ENCODE results near the gene ZNF646. TPM values are rescaled to one million over a fixed set of nuclear protein-coding genes. Genes with fewer than 3 reads are reported as not detected.
A peak's percentile ranks its signal among the peaks of the same experiment; 100 is the strongest.

The ZNF646 gene
- total and polyA plus RNA-seq, 2 of the 13 experiments (the other 11 are each of a cell fraction or from before 2014, with no cell fraction given) = 3.4 to 10.9 TPM

DNA sequence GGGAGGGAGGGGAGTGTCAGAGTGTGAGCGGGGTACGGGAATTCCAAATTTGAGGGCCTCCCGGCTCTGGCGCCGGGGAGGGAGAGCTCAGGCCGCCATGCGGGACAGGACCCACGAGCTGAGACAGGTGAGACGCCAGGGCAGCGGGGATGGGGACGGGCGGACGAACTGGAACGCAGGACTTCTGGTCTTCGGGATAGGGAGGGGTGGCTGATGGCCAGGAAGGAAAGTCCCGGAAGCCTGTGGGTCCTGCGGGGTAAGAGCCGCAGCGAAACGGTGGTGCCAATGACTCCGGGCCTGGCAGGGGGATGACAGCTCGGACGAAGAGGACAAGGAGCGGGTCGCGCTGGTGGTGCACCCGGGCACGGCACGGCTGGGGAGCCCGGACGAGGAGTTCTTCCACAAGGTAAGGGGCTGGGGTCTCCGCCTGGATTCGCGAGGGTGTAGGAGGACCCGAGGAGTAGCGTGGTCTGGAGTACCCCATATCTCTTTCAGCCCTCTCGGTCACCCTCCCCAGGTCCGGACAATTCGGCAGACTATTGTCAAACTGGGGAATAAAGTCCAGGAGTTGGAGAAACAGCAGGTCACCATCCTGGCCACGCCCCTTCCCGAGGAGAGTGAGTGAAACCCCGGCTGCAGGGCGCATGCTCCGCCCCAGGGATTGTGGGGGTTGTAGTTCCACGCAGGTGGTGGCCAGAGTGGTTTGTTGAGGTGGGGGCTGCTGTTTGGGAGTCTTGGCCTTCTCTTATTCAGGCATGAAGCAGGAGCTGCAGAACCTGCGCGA lies 40.3 kb upstream of the ZNF646 start (continued):
- no peak; the same call in 1 of the 2 replicates for TF ChIP-seq ZNF724P (CRISPR knock-in tag; IDR thresholded peaks at IDR 0.05; ENCODE audit: borderline replicate concordance)
- no peak for TF ChIP-seq CHD2 (IDR thresholded peaks at IDR 0.05; ENCODE audit: low read depth, low read length)
- TF ChIP-seq LCORL (IDR thresholded peaks at IDR 0.05) = no peak
- TF ChIP-seq LCORL (CRISPR knock-in tag; IDR thresholded peaks at IDR 0.05) = peak; percentile 12; the same call in 1 of the 2 replicates
- TF ChIP-seq RELA (CRISPR knock-in tag; IDR thresholded peaks at IDR 0.05) = no peak
- TF ChIP-seq ZNF761 (CRISPR knock-in tag; conservative IDR thresholded peaks at IDR 0.05) = no peak
- TF ChIP-seq IKZF1 (IDR thresholded peaks at IDR 0.05) = no peak
- TF ChIP-seq, protein P1, sequence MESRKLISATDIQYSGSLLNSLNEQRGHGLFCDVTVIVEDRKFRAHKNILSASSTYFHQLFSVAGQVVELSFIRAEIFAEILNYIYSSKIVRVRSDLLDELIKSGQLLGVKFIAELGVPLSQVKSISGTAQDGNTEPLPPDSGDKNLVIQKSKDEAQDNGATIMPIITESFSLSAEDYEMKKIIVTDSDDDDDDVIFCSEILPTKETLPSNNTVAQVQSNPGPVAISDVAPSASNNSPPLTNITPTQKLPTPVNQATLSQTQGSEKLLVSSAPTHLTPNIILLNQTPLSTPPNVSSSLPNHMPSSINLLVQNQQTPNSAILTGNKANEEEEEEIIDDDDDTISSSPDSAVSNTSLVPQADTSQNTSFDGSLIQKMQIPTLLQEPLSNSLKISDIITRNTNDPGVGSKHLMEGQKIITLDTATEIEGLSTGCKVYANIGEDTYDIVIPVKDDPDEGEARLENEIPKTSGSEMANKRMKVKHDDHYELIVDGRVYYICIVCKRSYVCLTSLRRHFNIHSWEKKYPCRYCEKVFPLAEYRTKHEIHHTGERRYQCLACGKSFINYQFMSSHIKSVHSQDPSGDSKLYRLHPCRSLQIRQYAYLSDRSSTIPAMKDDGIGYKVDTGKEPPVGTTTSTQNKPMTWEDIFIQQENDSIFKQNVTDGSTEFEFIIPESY (CRISPR knock-in tag; IDR thresholded peaks at IDR 0.05) = no peak
- no peak for TF ChIP-seq HDAC6 (IDR thresholded peaks at IDR 0.05; ENCODE audit: low read depth, low read length)
- TF ChIP-seq REL (CRISPR knock-in tag; conservative IDR thresholded peaks at IDR 0.05) = 0 out of 2 replicates have a peak, but pooled peaks have one; percentile 66
- TF ChIP-seq ZNF460 (CRISPR knock-in tag; IDR thresholded peaks at IDR 0.05; ENCODE audit: borderline replicate concordance) = no peak
- no peak for TF ChIP-seq MTF1 (CRISPR knock-in tag; IDR thresholded peaks at IDR 0.05)
- no peak; the same call in 1 of the 2 replicates for TF ChIP-seq TIGD3 (CRISPR knock-in tag; IDR thresholded peaks at IDR 0.05; ENCODE audit: borderline replicate concordance)
- TF ChIP-seq XBP1 (CRISPR knock-in tag; IDR thresholded peaks at IDR 0.05) = no peak
- peak; percentile 60 for TF ChIP-seq ZFY (CRISPR knock-in tag; IDR thresholded peaks at IDR 0.05)
- TF ChIP-seq GATA4 (IDR thresholded peaks at IDR 0.05; ENCODE audit: borderline replicate concordance, low read depth) = no peak
- peak; percentile 95 for TF ChIP-seq DR1 (CRISPR knock-in tag; IDR thresholded peaks at IDR 0.05)
- TF ChIP-seq ZNF362 (CRISPR knock-in tag; IDR thresholded peaks at IDR 0.05; ENCODE audit: borderline replicate concordance) = no peak
- no peak for TF ChIP-seq NFE2 (CRISPR knock-in tag; IDR thresholded peaks at IDR 0.05)
- TF ChIP-seq ZNF639 (CRISPR knock-in tag; conservative IDR thresholded peaks at IDR 0.05) = no peak; the same call in 1 of the 2 replicates
- TF ChIP-seq ZZZ3 (CRISPR knock-in tag; IDR thresholded peaks at IDR 0.05; ENCODE audit: borderline replicate concordance) = no peak
